ENCODE results near the gene GRB2. TPM values are rescaled to one million over a fixed set of nuclear protein-coding genes. Genes with fewer than 3 reads are reported as not detected.

Gene GRB2
- total and polyA plus RNA-seq, 2 experiments from 2014 or later, result 89.0 to 112 TPM

DNA sequence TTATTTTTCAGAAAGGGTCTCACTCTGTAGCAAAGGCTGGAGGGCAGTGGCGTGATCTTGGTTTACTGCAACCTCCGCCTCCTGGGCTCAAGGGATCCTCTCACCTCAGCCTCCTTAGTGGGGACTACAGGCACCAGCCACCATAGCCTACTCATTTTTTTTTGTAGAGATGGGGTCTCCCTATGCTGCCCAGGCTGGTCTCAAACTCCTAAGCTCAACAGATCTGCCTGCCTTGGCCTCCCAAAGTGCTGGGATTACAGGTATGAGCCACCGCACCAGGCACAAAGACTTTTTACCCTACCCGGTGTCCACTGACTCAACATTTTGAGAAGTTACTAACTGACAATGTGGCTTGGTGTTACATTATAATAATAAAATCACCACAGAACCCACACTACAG, 7.2 kb downstream of the GRB2 start:
- H3F3A ChIP-seq (replicated peaks; ENCODE audit: low read depth), result peaks cover 10% of the 10 kb centered on the region
- H3K9me3 Mint-ChIP-seq, result no peaks in the 10 kb centered on the region
- H2AFZ ChIP-seq, result no peak overlapping the region
- peaks cover 35% of the 10 kb centered on the region for H4K20me1 ChIP-seq (replicated peaks; ENCODE audit: insufficient read depth)
- no peak overlapping the region for H3K4me2 ChIP-seq
- ATAC-seq (no peak), DNase-seq (ENCODE audit: low spot score) (no peak)
- H3K27ac ChIP-seq (ENCODE audit: low read depth), result no peak overlapping the region
- no peak overlapping the region for H3K4me3 ChIP-seq
- H3K79me2 ChIP-seq (replicated peaks; ENCODE audit: insufficient read depth), result peaks cover 94% of the 10 kb centered on the region
- H3K27me3 ChIP-seq (ENCODE audit: insufficient read depth), result no peaks in the 10 kb centered on the region
- peaks cover 19% of the 10 kb centered on the region; the same call in 2 of the 3 replicates for H3K4me1 Mint-ChIP-seq
- H3K4me1 ChIP-seq (ENCODE audit: insufficient read depth), result peaks cover 8% of the 10 kb centered on the region; the same call in 1 of the 2 replicates
- no peak overlapping the region for H3K27ac Mint-ChIP-seq
- peaks cover 5% of the 10 kb centered on the region; the same call in 1 of the 3 replicates for H3K36me3 Mint-ChIP-seq (ENCODE audit: low read depth)
- TF ChIP-seq EZH2 (IDR thresholded peaks at IDR 0.05; ENCODE audit: low read depth, unreplicated experiment) (no peak), STAT1 (IDR thresholded peaks at IDR 0.05; ENCODE audit: unreplicated experiment) (no peak), EZH2phosphoT487 (IDR thresholded peaks at IDR 0.05; ENCODE audit: unreplicated experiment) (no peak)
- H3K9me2 ChIP-seq (ENCODE audit: insufficient read depth), result no peaks in the 10 kb centered on the region
- no peaks in the 10 kb centered on the region for H3K36me3 ChIP-seq (ENCODE audit: insufficient read depth)
- peaks cover 3% of the 10 kb centered on the region for H3K27me3 Mint-ChIP-seq (ENCODE audit: insufficient read depth, low read depth, poor library complexity)
- no peak overlapping the region for H3K4me3 Mint-ChIP-seq

- peaks cover 9% of the 10 kb centered on the region for H3F3A ChIP-seq (replicated peaks; ENCODE audit: low read depth)
- Mint-ChIP-seq H3K9me3 (no peaks in the 10 kb centered on the region), H3K4me1 (peaks cover 25% of the 10 kb centered on the region), H3K4me3 (no peak overlapping the region), H3K36me3 (ENCODE audit: low read depth) (peaks cover 12% of the 10 kb centered on the region; the same call in 1 of the 3 replicates), H3K27me3 (ENCODE audit: insufficient read depth, low read depth, poor library complexity) (peaks cover 3% of the 10 kb centered on the region), H3K27ac (no peak overlapping the region)
- DNase-seq (ENCODE audit: low spot score) (no peak), ATAC-seq (no peak)
- TF ChIP-seq EZH2phosphoT487 (IDR thresholded peaks at IDR 0.05; ENCODE audit: unreplicated experiment) (no peak), NANOG (IDR thresholded peaks at IDR 0.05; ENCODE audit: borderline replicate concordance) (no peak), ZNF462 (CRISPR knock-in tag; IDR thresholded peaks at IDR 0.05) (no peak), CREB1 (CRISPR knock-in tag; IDR thresholded peaks at IDR 0.05; ENCODE audit: low read depth) (no peak), REST (IDR thresholded peaks at IDR 0.05; ENCODE audit: unreplicated experiment) (no peak), JUNB (IDR thresholded peaks at IDR 0.05; ENCODE audit: unreplicated experiment) (no peak), ETS1 (IDR thresholded peaks at IDR 0.05) (no peak), EZH2 (IDR thresholded peaks at IDR 0.05; ENCODE audit: low read depth, unreplicated experiment) (no peak)
- H3K4me1 ChIP-seq (ENCODE audit: insufficient read depth), result peaks cover 16% of the 10 kb centered on the region
- no peak overlapping the region for H2AFZ ChIP-seq
- H3K4me2 ChIP-seq, result no peak overlapping the region
- H3K79me2 ChIP-seq (replicated peaks; ENCODE audit: insufficient read depth), result peaks cover 94% of the 10 kb centered on the region
- H3K27ac ChIP-seq (ENCODE audit: low read depth), result no peak overlapping the region
- H3K36me3 ChIP-seq (ENCODE audit: insufficient read depth), result no peaks in the 10 kb centered on the region
- H4K20me1 ChIP-seq (replicated peaks; ENCODE audit: insufficient read depth), result peaks cover 26% of the 10 kb centered on the region
- H3K27me3 ChIP-seq (ENCODE audit: insufficient read depth), result no peaks in the 10 kb centered on the region
- H3K9me2 ChIP-seq (ENCODE audit: insufficient read depth), result no peaks in the 10 kb centered on the region
- H3K4me3 ChIP-seq, result no peak overlapping the region
Observed at GRCh38 chr17:75397217-75397616, 8.3 kb downstream of the GRB2 start.

Data from GM23338 (cell line).